Stimulated activated CD4-positive, alpha-beta T cell treated with anti-CD3 and anti-CD28 coated beads, Interleukin-12 subunit alpha, Interleukin-12 subunit beta, amount 100 ng/mL, for 24 hours (primary cell): ENCODE measurements around the gene ZNF385B.
"Not testable (repeated sequence)": the region's sequence is repeated elsewhere in the genome, so short reads cannot be mapped to it uniquely, and the experiment has no call there.

Source experiments
- DNase-seq, 2 experiments: peaks; one replicate each; pipeline ENCODE4 v3.0.0-alpha.2; 2020; ENCODE audit warnings: low read depth in 2 of 2

Gene ZNF385B

DNA sequence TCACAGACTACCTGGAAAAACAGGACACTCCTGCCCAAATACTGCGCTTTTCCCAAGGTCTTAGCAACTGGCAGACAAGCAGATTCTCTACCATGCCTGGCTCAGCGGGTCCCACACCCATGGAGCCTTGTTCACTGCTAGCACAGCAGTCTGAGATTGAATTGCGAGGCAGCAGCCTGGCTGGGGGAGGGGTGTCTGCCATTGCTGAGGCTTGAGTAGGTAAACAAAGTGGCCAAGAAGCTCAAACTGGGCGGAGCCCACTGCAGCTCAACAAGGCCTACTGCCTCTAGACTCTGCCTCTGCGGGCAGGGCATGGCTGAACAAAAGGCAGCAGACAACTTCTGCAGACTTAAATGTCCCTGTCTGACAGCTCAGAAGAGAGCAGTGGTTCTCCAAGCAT is 231.6 kb downstream of the ZNF385B start:
- not testable (repeated sequence) for DNase-seq

DNA sequence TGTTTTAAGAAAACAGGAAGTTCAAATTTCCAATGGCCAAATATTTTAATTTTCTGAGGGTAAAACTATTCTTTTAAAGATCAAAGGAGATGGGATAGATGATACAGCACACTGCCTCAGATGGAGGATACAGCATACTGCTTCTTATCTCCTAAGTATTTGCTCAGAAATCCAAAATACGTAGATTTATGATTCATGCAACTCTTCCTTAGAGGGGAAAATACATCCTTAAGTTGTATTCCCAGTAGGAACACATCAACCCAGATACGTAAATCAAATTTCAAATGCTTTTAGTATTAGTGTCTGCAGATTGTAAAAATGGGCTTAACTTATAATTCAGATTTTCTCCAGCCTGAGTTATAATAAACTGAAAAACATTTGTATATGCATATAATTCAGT is 235.2 kb downstream of the ZNF385B start:
- no peak for DNase-seq

DNA sequence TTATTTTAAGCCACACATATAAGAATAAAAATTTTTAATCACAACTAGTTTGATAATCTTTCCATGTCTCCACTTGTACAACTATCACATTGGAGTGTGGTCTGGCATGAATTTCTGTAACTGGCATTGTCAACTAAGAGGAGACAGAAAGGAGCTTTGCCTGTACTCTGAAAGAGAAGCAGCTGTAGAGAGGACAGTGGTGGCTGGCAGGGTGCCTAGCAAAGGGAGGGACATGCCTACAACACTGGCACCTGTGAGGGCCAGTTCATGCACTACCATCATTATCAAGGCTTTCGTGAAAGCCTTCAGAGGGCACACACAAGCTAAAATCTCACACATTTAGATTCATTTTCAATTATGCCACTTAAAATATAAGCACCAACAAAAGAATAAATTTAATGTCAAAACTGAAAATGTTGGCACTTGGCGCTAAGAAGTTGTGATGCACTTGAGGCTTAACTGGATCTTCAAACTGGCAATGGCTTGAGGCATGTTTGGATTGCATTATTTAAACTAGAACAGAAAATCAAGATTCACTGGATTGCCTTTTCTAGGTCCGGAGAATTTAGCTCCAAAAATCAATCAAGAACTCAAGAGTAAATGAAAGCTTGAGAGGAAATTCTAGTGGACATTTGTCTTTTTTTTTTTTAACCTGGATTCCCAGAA is 238.6 kb downstream of the ZNF385B start:
- DNase-seq, result no peak

DNA sequence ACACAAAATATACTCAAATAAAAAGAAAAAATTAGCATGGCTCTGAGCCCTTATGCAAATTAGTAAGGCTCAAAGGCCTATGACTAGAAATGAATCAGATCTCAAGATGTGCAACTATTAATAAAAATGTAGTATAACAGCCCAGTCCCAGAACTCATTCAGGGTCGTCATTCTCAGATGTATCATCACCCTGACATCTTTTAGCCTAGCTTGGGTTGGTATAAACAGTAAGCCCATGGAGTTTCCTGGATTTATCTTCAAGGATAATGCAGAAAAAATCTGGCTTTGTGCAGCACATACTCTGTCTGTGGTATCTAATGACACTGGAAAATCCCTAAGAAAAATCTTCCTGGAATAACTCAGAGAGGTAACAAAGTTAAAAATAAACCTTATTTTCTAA is 239.3 kb downstream of the ZNF385B start:
- DNase-seq, result no peak

DNA sequence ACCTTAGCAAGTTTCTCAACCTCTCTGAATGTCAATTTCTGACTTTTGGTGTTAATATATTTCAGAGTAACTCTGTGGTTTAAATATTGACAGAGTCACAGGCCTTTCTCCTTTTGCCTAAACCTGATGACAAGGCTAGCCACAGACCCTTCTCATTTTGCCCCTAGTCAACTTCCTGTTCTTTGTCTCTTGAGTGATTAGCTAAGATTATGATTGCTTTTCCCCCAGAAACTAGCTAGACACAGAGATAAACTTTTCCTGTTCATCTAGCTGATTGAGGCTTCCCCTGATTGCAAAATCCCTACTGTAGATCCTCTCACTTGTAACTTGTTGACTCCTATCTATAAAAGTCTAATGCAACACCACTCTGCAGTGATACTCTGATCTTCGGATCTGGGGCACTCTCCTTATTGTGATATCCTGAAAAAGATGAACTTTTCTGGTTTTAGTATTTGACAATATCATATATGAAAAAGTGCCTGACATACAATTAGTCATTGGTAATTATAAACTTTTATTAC is 241.4 kb downstream of the ZNF385B start:
- DNase-seq, result no peak

DNA sequence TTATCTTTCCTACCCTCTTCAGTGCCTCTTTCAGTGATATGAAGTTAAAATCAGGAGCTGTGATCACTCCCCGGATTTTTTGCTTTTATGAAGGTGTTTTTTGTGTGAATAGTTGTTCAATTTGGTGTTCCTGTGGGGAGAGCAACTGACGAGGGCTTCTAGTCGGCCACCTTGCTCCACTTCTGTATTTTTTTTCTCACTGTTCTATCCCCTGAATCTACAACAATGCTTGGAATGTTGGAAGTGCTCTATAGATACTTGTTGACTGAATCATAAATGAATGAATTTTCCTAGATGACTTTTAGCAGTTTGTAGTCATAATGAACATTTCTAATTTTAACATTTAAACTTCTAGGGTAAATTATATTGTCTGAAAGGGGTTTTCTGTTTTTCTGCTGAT is 247.3 kb downstream of the ZNF385B start:
- no peak for DNase-seq

DNA sequence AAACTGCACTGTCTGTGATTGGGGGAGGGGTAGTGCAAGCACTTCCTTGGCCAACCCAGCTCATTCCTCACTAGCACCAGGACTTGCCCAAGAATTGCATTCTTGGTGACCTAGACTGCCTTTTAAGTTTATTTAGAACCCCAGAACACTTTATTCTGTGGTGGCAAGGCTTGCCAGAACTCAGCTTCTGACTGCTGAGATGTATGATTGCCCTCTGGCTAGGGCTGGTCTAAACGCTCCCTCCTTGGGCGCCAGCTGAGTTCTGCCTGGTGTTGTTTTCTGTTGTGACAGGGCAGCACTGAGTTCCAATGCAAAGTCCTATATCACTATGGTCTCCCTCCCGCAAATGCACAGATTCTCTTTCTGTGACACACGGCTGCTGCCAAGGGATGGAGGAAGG is 247.7 kb downstream of the ZNF385B start:
- no peak for DNase-seq

DNA sequence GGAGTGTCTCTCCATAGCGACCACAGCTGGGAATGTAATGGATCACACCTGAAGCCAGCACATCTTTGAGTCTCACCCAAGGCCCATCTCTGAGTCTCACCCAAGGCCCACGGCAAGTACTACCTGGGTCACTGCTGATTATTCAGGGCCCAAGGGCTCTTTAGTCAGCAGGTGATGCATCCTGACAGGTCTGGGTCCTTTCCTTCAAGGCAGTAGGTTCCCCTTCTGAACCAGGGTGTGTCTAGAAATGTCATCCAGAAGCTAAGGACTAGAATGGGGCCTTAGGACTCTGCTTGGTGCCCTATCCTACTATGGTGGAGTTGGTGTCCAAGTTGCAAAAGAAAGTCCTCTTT is 248.1 kb downstream of the ZNF385B start:
- no peak for DNase-seq

DNA sequence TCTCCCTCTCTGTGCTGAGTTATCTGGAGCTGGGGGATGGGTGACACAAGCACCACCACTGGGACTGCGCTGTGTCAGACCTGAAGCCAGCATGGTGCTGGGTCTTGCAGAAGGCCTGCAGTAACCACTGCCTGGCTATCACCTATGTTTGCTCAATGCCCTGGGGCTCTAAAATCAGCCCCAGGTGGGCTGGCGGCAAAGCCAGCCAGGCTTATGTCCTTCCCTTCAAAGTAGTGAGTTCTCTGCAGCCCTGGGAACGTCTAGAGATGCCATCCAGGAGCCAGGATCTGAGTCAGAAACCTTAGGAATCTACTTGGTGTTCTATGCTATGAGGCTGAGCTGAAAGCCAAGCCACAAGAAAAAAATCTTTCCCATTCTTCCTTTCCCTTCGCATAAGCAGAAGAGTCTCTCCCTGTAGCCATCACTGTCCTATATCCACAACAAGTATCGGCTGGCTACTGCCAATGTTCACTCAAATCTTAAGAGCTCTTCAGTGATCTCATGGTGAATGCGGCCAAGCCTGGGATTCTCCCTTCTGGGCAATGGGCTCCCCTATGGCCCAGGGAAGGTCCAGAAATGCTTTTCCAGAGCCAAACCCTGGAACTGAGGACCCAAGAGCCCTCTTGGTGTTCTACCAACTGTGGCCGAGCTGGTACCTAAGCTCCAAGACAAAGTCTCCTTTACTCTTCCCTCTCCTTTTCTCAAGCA is 248.7 kb downstream of the ZNF385B start:
- DNase-seq, result no peak

DNA sequence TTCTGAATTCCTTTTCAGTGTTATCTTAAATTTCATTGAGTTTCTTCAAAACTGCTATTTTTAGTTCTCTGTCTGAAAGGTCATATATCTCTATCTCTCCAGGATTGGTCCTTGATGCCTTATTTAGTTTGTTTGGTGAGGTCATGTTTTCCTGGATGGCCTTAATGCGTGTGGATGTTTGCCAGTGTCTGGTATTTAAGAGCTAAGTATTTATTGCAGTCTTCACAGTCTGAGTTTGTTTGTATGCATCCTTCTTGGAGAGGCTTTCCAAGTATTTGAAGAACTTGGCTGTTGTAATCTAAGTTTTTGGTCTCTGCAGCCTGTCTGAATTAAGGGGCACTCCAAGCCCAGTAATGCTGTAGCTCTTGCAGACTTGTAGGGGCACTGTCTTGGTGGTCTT is 249.3 kb downstream of the ZNF385B start:
- no peak for DNase-seq

DNA sequence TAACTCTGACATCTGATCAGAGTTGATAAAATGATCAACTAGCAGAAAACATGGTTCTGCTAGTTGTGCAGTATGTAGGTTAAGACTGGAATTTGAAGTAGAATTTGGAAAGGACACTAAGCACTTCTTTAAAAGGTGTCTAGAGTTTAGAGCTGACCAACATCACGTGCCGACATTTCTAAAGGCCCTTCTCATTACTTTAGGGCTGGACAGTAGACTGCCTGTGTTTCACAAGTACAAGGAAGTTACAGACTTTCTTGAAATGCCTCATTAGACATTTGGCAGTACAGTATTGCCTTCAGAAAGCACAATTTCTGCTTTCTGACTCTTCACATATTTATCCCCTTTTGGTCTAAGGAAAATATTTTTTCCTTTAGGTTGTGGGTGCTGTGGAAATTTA is 255.3 kb downstream of the ZNF385B start:
- DNase-seq, result no peak

DNA sequence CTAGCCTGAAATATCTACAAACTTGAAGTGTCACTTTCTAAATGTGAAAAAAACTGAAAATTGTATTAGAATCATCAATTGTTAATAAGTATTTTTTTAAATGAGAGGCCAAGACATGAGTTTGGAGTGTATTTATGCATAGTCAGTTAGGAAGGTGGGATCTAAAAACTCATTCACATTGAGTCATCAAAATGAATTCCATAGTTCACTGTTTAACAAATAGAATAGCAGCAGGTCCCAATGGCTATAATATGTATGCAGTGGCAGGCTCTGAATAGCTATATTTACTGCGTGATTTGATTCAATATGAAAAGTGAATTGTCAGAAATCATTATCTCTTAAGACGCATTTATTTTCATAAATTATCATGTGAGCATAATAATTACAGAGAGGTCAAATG is 256.1 kb downstream of the ZNF385B start:
- DNase-seq, result no peak

DNA sequence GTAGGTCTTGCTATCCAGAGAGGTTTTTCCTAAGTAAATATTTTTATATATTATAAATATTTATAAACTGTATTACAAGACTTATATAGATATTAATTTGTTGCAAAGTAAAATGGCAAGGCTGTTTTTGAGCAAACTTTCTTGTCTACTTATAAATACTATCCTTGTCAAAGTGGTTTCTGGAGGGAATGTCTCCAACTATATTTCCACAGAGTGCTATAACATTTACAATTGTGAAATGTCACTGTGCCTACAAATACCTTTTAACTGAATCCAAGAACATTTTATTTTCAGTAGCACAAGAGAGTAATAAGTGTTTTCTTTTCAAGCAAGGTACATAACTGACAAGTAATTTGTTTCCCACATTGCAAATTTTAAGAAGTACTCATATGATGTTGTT is 256.8 kb downstream of the ZNF385B start:
- no peak for DNase-seq

DNA sequence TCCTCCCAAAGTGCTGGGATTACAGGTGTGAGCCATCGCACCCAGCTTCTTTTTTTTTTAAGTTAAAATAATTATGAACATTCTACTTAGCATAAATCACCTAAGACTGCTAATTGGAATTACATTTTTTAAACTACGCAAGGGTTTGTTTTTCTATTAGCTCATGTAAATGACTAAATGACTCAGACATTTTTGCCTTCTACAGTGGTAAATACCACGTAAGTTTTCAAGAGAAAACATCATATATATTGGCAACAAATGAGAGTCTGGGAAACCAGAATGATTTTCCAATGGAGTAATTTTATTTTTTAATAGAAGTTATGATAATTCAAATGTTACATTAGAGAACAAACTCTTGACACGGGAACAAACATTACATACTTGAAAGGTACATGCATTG is 259.0 kb downstream of the ZNF385B start:
- DNase-seq, result no peak

DNA sequence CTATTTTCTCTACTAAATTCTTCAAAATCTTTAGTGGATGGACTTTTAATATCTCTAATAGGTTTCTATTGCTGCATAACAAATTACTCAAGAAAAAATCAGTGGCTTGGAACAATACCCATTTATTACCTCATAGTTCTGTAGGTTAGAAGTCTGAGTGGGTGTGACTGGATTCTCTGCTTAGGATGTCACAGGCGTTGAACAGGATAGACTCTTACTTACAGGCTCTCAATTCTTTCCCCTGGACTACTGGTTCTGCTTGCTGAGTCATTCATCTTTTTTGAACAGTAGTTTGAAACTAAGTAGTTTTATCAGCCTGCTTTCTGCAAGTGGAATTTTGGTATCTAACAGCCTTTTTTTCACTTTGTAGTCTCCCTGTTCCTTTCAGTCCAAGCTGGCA is 265.4 kb downstream of the ZNF385B start:
- DNase-seq, result no peak

DNA sequence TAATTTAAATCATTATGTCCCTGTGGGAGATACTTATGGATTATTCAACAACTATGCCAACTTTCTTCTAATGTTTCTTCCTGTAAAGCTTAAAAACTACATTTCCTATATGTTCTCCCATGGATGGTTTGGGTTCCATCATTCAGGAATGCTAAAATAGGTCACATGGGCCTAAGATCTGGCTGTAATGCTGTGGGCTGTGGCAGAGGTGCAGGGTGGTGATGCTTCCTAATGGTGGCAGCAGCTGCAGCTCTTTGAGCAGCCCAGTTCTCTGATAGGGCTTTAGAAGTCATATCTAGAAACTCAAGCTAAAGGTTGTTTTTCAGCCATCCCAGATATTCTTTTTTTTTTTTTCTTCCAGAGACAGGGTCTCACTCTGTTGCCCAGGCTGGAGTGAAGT is 266.1 kb downstream of the ZNF385B start:
- DNase-seq, result no peak

DNA sequence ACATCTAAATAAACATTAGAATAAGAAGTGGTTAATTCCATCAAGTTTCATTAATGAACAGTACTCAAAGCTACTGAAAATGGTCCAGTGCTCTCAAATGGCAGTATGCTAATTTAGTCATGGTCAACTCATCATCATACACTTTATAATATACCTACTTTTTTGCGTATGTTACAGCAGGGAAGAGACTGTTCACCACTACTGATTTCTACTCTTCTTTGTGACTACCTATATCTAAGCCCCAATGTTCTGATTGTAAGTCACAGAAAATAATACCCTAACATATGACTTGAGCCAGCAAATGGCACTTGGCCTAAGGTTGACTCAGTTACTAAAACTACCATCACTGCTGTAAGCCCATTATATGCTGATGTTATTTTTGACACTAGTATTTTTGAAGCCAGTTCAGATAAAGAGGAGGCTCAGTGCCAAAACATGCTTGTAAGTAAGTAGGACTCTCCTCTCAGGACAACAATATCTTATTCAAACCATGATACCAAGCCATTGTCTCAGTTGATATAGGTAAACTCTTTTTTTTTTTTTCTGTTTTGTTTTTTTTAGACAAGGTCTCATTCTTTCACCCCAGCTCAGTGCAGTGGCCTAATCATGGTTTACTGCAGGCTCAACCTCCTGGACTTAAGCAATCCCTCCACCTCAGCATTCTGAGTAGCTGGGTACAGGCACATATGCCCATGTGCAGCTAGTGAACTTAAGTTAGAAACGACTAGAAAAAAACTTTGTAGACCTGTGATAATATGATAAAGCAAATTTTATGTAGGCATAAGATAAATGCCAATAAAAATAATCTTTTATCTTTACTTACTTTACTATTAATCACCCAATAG is 266.9 kb downstream of the ZNF385B start:
- no peak for DNase-seq

DNA sequence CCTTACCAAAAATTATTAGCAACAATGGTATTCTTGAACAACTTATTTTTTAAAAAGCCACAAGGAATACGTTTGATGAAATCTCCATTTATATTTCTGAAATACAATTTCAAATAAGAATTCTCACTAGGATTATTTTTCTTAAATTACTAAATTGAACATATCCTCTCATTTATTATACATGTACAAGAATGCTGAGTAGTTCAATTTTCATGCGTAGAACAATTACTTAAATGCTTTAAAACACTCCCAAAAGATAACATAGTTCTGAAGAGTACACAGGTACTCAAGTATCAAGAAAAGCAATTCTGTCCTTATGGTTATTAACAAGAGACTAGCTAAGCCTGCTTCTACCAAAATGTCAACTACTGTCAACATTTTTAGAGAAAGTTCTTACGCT is 268.1 kb downstream of the ZNF385B start:
- DNase-seq, result no peak

DNA sequence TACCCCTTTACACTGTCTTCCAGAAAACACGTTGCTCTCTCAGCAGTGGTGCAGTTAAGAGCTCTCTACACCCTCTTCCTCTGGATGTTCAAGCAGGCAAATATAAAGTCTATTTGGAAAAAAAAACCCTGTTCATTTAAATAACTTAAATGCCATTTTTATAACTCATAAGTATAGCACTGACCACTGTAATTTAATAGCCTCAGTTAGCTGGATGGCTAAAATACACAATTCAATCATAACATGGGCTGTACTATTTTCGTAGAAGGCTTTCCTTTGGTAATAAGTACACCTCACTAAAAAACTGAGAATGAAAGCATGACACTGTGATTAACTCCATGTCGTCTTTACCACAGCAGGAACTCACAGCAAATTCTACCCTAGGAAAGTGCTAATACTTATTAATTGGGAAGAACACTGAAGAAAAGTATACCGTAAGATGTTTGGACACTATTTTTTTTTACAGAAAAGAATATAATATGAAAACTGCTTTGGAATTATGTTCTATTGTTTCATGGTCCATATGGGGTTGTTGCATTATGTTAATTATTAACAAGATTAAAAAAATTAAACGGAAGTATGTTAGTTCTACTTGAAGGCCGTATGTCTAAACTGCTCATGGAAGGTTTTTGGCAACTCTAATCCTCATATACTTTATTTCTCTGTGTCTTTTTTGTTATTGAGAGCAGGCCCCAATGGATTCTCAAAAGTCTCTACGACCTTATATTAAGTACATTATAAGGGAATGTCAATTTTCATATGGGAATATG is 269.1 kb downstream of the ZNF385B start:
- no peak for DNase-seq

DNA sequence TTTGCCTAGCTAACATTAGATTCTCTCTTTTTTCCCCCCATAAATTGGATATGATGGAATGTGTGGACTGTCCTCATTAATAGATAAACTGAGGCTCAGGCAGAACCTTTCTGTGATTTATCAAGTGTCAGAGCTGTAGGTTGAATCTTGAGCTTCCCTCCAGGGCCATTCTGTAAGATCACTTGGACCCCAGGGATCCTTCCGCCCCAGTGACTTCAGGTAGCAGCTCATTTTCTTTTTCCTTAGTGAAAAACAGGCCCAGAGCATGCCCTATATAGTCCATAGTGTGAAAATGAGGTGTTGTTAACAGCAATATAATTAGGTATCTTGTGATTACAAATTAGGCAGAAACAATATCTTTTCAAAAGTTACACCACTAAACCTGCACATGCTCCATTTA is 269.7 kb downstream of the ZNF385B start:
- DNase-seq, result no peak

DNA sequence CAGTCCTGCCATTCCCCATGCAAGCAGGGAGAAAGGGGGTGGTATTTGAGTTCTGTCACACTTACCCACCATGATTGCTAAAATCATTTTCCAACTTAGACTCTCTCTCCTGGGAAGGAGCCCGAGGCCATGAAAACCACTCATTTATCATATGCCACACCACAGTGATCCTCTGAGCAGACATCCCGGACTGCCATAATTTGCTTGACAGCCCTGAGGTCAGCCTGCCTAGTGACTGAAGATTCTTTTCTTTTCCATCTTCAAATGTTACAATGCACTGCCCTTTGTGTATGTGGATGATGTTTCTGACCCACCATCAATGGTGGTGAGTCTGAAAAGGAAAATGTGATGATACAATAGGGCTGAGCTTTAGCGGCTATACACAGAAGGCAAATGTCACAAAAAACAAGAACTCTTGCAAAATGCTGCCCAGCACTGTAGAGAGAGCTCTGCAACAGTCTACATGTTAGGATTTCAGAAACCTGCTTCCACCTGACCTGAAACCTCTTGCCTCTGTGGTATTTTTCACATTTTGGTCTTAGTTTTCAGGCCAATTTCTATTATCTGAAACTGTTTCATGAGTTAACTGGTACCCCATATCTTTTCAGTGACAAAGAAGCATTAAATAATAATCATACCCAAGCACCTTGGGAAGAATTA is 272.8 kb downstream of the ZNF385B start:
- DNase-seq, result no peak
